Measurements from ENCODE around the gene MINDY4.
A peak's percentile ranks its signal among the peaks of the same experiment; 100 is the strongest.

The MINDY4 gene

DNA sequence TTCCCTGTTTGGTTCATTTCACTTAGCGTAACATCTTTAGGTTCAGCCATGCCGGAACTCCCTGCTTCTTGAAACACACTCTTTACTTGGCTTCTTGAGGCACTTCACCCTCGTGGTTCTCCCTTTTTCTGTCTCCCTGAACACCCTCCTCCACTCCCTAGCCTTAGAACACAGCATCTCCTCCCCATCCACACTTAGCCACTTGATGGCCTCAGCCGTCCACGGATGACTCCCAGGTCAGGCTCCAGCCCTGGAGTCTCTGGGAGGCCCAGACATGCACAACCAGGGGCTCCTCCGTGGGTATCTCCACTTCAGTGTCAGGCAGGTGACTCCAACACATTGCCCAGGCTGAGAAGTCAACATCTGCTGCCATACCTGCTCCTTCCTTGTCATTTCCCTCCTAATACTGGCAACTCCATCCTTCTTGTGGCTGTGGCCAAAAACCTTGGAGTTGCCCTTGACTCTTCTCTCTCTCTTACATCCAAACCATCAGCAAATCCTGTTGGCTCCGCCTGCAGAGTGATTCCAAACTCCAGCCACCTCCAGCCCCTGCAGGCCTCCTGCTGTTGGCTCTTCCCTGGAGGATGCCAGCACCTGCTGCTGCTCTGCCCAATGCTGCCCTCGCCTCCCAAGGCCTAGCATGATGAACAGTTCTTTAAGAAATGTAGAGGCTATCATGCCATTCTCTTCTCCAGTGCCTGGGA is 27.7 kb upstream of the MINDY4 start:
- DNase-seq (ENCODE audit: low read depth) = peak; percentile 49

DNA sequence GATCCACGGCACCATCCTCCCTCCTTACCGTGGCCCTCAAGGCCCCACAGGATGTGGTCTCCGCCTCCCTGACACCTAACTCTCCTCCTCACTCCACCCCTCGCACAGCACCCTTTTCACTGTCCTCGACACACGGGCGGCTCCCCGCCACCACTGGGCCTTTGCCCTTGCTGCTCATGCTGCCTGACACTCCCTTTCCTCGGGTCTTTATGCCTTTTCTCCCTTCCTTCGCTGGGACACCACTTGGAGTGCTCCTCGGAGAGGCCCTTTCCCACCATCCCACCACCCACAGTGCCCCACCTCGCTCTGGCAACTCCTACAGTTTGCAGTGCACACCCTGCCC is 27.2 kb upstream of the MINDY4 start:
- no peak for DNase-seq (ENCODE audit: low read depth)

DNA sequence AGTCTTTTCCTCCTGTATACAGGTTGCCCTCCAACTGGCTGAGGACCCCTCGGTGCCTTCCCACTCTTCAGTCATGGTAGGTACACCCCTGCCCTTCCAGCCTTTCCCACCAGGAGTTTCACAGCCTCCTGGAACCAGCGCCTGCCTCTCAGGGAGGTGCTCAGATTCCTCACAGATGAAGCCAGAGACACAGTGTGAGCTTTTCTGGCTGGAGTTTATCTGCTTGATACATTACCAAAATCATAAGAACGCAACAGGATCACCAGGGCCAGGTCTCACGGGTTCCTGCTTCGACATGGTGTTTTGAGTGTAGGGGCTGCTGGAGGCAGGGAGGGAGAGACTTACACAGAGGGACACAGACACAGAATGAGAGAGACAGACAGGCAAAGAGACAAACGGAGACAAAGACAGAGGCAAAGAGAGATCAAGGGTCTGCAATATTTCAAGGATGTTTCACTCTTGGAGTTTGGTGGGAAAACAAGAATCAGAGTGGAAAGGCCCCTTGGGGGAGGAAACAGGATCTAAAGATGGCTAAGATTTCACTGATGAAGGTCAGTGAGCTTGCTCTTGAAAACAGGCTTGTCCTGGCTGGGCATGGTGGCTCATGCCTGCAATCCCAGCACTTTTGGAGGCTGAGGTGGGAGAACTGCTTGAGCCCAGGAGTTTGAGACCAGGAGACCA is 25.8 kb upstream of the MINDY4 start:
- DNase-seq (ENCODE audit: low read depth) = no peak

GRCh38 chr7:30750010-30750409 is 21.2 kb upstream of the MINDY4 start:
- DNase-seq (ENCODE audit: low read depth) = no peak

DNA sequence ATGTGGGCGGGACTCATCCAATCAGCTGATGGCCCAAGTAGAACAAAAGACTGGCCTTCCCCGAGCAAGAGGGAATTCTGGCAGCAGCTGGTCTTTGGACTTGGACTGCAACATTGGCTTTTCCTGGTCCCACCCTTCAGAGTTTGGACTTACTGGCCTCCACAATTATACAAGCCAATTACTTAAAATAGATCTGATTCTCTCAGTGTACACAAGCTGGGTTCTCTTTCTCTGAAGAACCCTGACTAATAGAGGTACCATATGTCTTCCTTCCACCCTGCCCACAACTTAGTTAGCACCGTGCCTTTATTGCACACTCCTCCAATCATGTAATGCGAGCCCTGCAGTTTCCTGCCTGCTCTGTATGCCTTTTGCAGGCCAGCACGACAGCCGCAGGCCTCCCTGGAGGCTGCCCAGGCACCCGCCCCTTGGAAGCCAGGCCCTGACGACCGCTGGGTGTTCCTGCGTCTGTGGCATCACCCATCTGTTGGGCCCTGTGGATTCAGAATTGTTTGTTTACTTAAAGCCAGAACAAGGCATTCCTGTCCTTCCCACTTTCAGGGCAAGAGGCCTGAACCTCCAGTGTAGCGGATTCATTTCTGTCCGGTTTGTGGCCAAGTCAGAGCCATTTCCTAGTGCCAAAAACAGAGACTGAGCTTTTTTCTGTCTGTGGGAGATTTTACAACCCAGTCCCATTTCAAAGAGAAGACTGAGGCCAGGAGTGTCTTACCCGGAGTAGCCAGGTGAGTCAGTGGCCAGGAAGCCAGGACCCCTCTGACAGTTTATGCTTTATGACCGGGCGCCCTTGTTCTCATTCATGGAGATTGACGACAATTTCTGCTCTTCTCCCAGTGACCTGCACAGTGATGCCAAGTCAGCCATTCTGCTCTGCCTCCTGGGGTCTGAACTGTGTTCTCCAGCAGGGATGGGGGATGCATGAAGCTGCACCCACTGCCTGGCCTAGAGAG is 20.2 kb upstream of the MINDY4 start:
- DNase-seq (ENCODE audit: low read depth) = peak; percentile 99

- DNase-seq (ENCODE audit: low read depth) = peak; percentile 23
Observed at GRCh38 chr7:30751696-30752273, 19.4 kb upstream of the MINDY4 start, which contains the start of gene INMT. Gene INMT, plus strand, starts transcription at chr7:30752135. Its CDS starts 16 bp downstream, at chr7:30752151.

GRCh38 chr7:30752484-30752883 is 18.7 kb upstream of the MINDY4 start:
- DNase-seq (ENCODE audit: low read depth) = no peak

GRCh38 chr7:30752979-30753378 is 18.2 kb upstream of the MINDY4 start:
- peak; percentile 64 for DNase-seq (ENCODE audit: low read depth)

GRCh38 chr7:30754315-30754877 is 16.8 kb upstream of the MINDY4 start:
- DNase-seq (ENCODE audit: low read depth) = no peak

DNA sequence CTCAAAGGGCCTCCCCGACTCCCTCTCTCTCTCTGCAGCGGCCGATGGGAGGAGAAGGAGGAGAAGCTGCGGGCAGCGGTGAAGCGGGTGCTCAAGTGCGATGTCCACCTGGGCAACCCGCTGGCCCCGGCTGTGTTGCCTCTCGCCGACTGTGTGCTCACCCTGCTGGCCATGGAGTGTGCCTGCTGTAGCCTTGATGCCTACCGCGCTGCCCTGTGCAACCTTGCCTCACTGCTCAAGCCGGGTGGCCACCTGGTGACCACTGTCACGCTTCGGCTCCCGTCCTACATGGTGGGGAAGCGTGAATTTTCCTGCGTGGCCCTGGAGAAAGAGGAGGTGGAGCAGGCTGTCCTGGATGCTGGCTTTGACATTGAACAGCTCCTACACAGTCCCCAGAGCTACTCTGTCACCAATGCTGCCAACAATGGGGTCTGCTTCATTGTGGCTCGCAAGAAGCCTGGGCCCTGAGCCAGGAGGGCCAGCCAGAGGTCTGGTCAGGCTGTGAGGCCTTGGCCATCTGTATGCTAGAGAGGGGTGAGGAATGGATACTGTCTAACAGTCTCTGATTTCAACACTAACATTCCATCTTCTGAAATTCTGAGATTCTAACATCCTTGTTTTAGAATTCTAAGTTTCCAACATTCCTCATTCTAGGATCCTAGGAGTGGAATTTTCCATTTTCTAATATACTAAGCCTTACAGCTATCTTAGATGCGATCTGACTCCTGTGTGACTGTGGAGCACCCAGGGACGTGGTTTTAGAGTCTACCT is 15.6 kb upstream of the MINDY4 start:
- DNase-seq (ENCODE audit: low read depth) = peak; percentile 59

GRCh38 chr7:30757342-30757692 is 13.9 kb upstream of the MINDY4 start:
- no peak for DNase-seq (ENCODE audit: low read depth)

- no peak for DNase-seq (ENCODE audit: low read depth)
Observed at GRCh38 chr7:30760514-30761213, 10.6 kb upstream of the MINDY4 start.

DNA sequence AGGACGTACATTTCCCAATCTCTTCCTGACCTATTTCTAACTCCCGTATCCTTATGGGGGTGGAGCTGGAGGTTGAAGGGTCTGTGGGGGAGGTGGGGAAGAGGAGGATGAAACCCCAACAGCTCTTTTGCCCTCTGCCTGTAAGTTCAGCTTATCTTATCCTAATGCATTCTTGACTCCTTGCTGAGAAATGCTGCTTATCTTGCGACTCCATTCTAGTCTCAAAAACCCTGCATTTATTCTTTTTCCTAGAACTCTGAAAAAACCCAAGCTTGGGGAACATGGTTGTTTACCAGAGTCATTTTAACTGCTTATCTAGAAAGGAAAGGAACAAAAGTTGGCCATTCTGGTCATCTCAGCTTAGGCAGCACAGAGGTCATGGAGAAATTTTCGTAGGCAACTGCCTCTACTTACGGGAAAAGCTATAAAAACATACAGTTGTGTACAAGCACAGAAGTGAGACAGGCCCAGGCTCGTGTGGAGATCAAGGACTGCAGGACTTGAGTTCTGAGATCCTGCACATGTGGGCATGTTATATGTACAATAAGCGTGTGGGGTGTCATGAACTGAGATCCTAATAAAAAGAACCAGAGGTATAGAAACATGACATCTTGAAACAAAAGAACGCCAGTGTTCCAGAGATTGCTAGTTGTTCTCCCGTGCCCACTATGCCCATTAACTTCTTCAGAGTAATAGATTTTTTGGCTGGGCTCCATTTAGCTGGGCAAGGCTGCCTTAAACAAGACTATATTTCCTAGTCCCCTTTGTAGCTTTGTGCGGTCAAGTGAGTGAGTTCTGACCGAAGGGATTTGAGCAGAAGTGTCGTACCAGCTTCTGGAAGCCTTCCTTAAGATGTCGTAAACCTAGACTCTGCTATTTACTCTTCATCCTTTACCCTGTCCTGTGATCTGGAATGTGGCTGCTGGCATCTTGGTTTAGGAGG is 9.7 kb upstream of the MINDY4 start:
- DNase-seq (ENCODE audit: low read depth) = no peak

DNA sequence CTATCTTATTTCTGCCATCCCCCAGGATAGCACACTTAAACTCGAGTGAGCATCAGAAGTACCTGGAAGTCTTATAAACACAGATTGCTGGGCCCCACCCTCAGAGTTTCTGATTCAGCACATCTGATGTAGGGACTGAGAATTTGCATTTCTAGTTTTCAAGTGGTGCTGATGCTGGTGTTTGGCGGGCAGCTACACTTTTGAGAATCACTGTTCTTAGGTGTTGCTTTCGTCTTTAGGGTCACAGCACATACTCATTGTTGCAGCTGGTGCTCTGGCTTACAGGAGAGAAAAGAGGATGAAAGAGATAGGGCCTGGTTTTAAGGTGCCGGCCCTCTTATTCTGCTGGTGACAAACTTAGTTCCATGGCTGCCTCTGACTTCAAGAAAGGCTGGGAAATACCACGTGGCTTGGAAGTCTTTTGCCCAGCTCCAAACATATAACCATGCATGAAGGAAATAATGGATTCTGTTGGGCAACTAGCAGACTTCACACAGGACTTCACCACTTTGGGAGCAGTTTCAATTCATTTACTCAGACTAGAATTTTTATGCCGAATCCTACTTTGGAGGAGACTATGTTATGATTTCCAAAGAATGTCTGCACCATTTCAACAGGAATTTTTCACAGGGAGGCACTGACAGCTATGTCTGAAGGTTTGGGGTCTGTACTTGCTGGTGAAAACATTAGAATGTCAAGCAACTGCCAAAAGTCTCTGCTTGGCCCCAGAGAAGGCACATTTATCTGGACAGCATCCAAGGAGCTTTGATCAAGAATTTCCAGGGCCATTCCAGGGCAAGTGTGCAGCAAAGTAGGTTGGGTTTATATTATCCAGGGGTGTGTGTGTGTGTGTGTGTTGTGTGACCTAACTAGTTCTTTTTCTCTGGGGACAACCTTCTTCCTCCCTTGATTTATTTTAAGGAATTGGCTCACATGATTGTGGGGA is 6.9 kb upstream of the MINDY4 start:
- peak; percentile 83 for DNase-seq (ENCODE audit: low read depth)

DNA sequence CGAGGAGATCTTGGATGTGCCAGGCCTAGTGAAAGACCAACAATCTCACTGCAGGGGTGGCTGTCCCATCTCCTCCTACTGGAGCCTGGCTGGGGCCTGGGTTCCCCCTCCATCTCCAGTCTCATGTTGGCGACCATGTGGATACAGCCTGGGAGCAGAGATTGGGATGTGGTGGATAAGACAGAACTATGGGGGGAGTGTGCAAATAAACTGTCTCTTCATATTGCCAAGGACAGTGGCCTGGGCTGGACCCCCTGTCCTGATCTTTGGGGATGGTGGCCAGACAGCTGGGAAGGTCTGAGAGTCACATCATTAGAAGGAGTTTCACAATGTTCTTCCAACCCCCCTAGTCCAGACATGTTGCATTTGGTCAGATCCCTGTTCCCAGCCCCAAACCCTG is 5.8 kb upstream of the MINDY4 start:
- DNase-seq (ENCODE audit: low read depth) = no peak

DNA sequence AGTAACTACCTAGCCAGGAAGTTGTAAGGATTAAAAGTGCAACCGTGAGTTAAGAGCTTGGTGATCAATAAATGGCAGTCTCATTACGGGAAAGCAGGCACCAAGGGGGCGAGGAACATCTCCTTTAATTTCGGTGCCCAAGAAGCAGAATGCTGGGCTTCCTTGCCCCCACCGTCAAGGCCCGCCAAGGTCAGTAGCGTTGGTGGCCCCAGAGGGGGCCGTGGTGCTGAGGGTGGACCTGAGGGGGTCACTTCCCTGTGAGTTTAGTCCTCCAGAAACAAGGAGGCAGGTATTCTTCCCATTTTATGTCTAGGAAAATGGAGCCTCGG is 408 bp upstream of the MINDY4 start:
- DNase-seq (ENCODE audit: low read depth) = no peak

GRCh38 chr7:30771880-30772425 is 736 bp downstream of the MINDY4 start:
- DNase-seq (ENCODE audit: low read depth) = no peak

GRCh38 chr7:30772984-30773383 is 1.8 kb downstream of the MINDY4 start:
- no peak for DNase-seq (ENCODE audit: low read depth)
